ENCODE results near the gene GRIN2D.

The GRIN2D gene

GRCh38 chr19:48393559-48394330 lies at the start of gene GRIN2D:
GRIN2D (plus strand) TSS chr19:48393668; CDS start chr19:48398393, 4,725 bp downstream.
- Histone ChIP-seq H3K9me3 (ENCODE audit: low read depth, low read length) (no peaks in the 10 kb centered on the region), H3K4me3 (peak within 1 kb of the TSS; percentile 80), H3K36me3 (ENCODE audit: insufficient read depth, low read length) (peaks cover 7% of the 10 kb centered on the region; the same call in 1 of the 2 replicates), H3K9ac (ENCODE audit: insufficient read length) (peak within 1 kb of the TSS; percentile 35), H3K27ac (peak within 1 kb of the TSS; percentile 56)
- DNase-seq (ENCODE audit: low read depth, low spot score) = no peak
- TF ChIP-seq POLR2AphosphoS5 (IDR thresholded peaks at IDR 0.05; ENCODE audit: borderline replicate concordance, low read depth, low read length) = no peak
- no peak for TF ChIP-seq FOXP2 (optimal IDR thresholded peaks at IDR 0.05; ENCODE audit: control extremely low read depth, extremely low read length, insufficient read depth)
- no peak for TF ChIP-seq EZH2 (IDR thresholded peaks at IDR 0.05)

GRCh38 chr19:48344892-48345291 lies 48.6 kb upstream of the GRIN2D start:
- H3K36me3 ChIP-seq (ENCODE audit: insufficient read depth, low read length) = no peaks in the 10 kb centered on the region
- no peak overlapping the region for H3K9ac ChIP-seq (ENCODE audit: insufficient read length)
- no peaks in the 10 kb centered on the region for H3K9me3 ChIP-seq (ENCODE audit: low read depth, low read length)
- no peak for TF ChIP-seq FOXP2 (optimal IDR thresholded peaks at IDR 0.05; ENCODE audit: control extremely low read depth, extremely low read length, insufficient read depth)
- TF ChIP-seq EZH2 (IDR thresholded peaks at IDR 0.05) = no peak
- TF ChIP-seq POLR2AphosphoS5 (IDR thresholded peaks at IDR 0.05; ENCODE audit: borderline replicate concordance, low read depth, low read length) = no peak
- DNase-seq (ENCODE audit: low read depth, low spot score) = no peak
- H3K4me3 ChIP-seq = no peak overlapping the region
- H3K27ac ChIP-seq = no peak overlapping the region

- H3K9me3 ChIP-seq (ENCODE audit: low read depth, low read length) = no peaks in the 10 kb centered on the region
- H3K27ac ChIP-seq = no peak overlapping the region
- no peaks in the 10 kb centered on the region for H3K36me3 ChIP-seq (ENCODE audit: insufficient read depth, low read length)
- H3K9ac ChIP-seq (ENCODE audit: insufficient read length) = no peak overlapping the region
- no peak overlapping the region for H3K4me3 ChIP-seq
- TF ChIP-seq EZH2 (IDR thresholded peaks at IDR 0.05) (no peak), POLR2AphosphoS5 (IDR thresholded peaks at IDR 0.05; ENCODE audit: borderline replicate concordance, low read depth, low read length) (no peak), FOXP2 (optimal IDR thresholded peaks at IDR 0.05; ENCODE audit: control extremely low read depth, extremely low read length, insufficient read depth) (no peak)
- DNase-seq (ENCODE audit: low read depth, low spot score) = no peak
Measured at GRCh38 chr19:48346191-48346590, 47.3 kb upstream of the GRIN2D start.

GRCh38 chr19:48348045-48348444 lies 45.4 kb upstream of the GRIN2D start:
- Histone ChIP-seq H3K36me3 (ENCODE audit: insufficient read depth, low read length) (no peaks in the 10 kb centered on the region), H3K9ac (ENCODE audit: insufficient read length) (no peak overlapping the region), H3K4me3 (no peak overlapping the region), H3K9me3 (ENCODE audit: low read depth, low read length) (no peaks in the 10 kb centered on the region), H3K27ac (no peak overlapping the region)
- TF ChIP-seq FOXP2 (optimal IDR thresholded peaks at IDR 0.05; ENCODE audit: control extremely low read depth, extremely low read length, insufficient read depth) (no peak), EZH2 (IDR thresholded peaks at IDR 0.05) (no peak), POLR2AphosphoS5 (IDR thresholded peaks at IDR 0.05; ENCODE audit: borderline replicate concordance, low read depth, low read length) (no peak)
- no peak for DNase-seq (ENCODE audit: low read depth, low spot score)

- Histone ChIP-seq H3K36me3 (ENCODE audit: insufficient read depth, low read length) (no peaks in the 10 kb centered on the region), H3K9ac (ENCODE audit: insufficient read length) (no peak overlapping the region), H3K9me3 (ENCODE audit: low read depth, low read length) (no peaks in the 10 kb centered on the region), H3K27ac (no peak overlapping the region), H3K4me3 (no peak overlapping the region)
- DNase-seq (ENCODE audit: low read depth, low spot score) = no peak
- TF ChIP-seq FOXP2 (optimal IDR thresholded peaks at IDR 0.05; ENCODE audit: control extremely low read depth, extremely low read length, insufficient read depth) = no peak
- no peak for TF ChIP-seq POLR2AphosphoS5 (IDR thresholded peaks at IDR 0.05; ENCODE audit: borderline replicate concordance, low read depth, low read length)
- no peak for TF ChIP-seq EZH2 (IDR thresholded peaks at IDR 0.05)
Measured at GRCh38 chr19:48348737-48349136, 44.7 kb upstream of the GRIN2D start.

- H3K9ac ChIP-seq (ENCODE audit: insufficient read length) = no peak overlapping the region
- no peak overlapping the region for H3K4me3 ChIP-seq
- H3K9me3 ChIP-seq (ENCODE audit: low read depth, low read length) = no peaks in the 10 kb centered on the region
- TF ChIP-seq POLR2AphosphoS5 (IDR thresholded peaks at IDR 0.05; ENCODE audit: borderline replicate concordance, low read depth, low read length) (no peak), EZH2 (IDR thresholded peaks at IDR 0.05) (no peak), FOXP2 (optimal IDR thresholded peaks at IDR 0.05; ENCODE audit: control extremely low read depth, extremely low read length, insufficient read depth) (no peak)
- H3K36me3 ChIP-seq (ENCODE audit: insufficient read depth, low read length) = no peaks in the 10 kb centered on the region
- no peak for DNase-seq (ENCODE audit: low read depth, low spot score)
- no peak overlapping the region for H3K27ac ChIP-seq
Measured at GRCh38 chr19:48350856-48351255, 42.6 kb upstream of the GRIN2D start.

GRCh38 chr19:48351341-48351752 lies 42.1 kb upstream of the GRIN2D start:
- DNase-seq (ENCODE audit: low read depth, low spot score) = no peak
- TF ChIP-seq FOXP2 (optimal IDR thresholded peaks at IDR 0.05; ENCODE audit: control extremely low read depth, extremely low read length, insufficient read depth) (no peak), POLR2AphosphoS5 (IDR thresholded peaks at IDR 0.05; ENCODE audit: borderline replicate concordance, low read depth, low read length) (no peak), EZH2 (IDR thresholded peaks at IDR 0.05) (no peak)
- Histone ChIP-seq H3K36me3 (ENCODE audit: insufficient read depth, low read length) (no peaks in the 10 kb centered on the region), H3K9me3 (ENCODE audit: low read depth, low read length) (no peaks in the 10 kb centered on the region), H3K9ac (ENCODE audit: insufficient read length) (no peak overlapping the region), H3K27ac (no peak overlapping the region), H3K4me3 (no peak overlapping the region)

GRCh38 chr19:48353677-48354076 lies 39.8 kb upstream of the GRIN2D start:
- no peaks in the 10 kb centered on the region for H3K36me3 ChIP-seq (ENCODE audit: insufficient read depth, low read length)
- no peak overlapping the region for H3K9ac ChIP-seq (ENCODE audit: insufficient read length)
- no peak overlapping the region for H3K27ac ChIP-seq
- TF ChIP-seq FOXP2 (optimal IDR thresholded peaks at IDR 0.05; ENCODE audit: control extremely low read depth, extremely low read length, insufficient read depth) (no peak), EZH2 (IDR thresholded peaks at IDR 0.05) (no peak), POLR2AphosphoS5 (IDR thresholded peaks at IDR 0.05; ENCODE audit: borderline replicate concordance, low read depth, low read length) (no peak)
- no peaks in the 10 kb centered on the region for H3K9me3 ChIP-seq (ENCODE audit: low read depth, low read length)
- no peak overlapping the region for H3K4me3 ChIP-seq
- DNase-seq (ENCODE audit: low read depth, low spot score) = no peak
